Keratinocyte (primary cell): ENCODE results near the gene PRKD2. TPM values are rescaled to one million over a fixed set of nuclear protein-coding genes. Genes with fewer than 3 reads are reported as not detected.

Source experiments
- DNase-seq: peaks from one replicate; pipeline ENCODE4 v3.0.0-alpha.2; 2011; ENCODE audit warnings: low read depth, missing footprints, low spot score
- FAIRE-seq: peaks from 2 replicates; lab custom pipeline; 2011; peaks lifted over from hg19 to GRCh38; lab: Jason Lieb, UNC
- H2AFZ ChIP-seq: 2 replicates; pipeline ENCODE4 v1.6.0; 2012; ENCODE audit warnings: low read length, control low read depth, inconsistent platforms; ENCODE audit not compliant: control insufficient read depth
- H3K27ac ChIP-seq: 2 replicates; pipeline ENCODE4 v1.5.1; 2011; ENCODE audit warnings: low read length; ENCODE audit not compliant: control insufficient read depth, insufficient read depth
- H3K27me3 ChIP-seq: 3 replicates; pipeline ENCODE4 v1.6.0; 2011; ENCODE audit warnings: low read length; ENCODE audit not compliant: control insufficient read depth, insufficient read depth; ENCODE audit errors: extremely low read depth
- H3K36me3 ChIP-seq, 2 experiments: 2 replicates in 1 of 2; 3 replicates in 1 of 2; pipeline ENCODE4 v1.5.1; 2011; ENCODE audit warnings: low read length in 2 of 2, mild to moderate bottlenecking in 1 of 2; ENCODE audit not compliant: control insufficient read depth in 2 of 2, insufficient read depth in 2 of 2; ENCODE audit errors: extremely low read depth in 1 of 2
- H3K4me1 ChIP-seq: 3 replicates; pipeline ENCODE4 v1.5.1; 2011; ENCODE audit warnings: low read length; ENCODE audit not compliant: control insufficient read depth, insufficient read depth; ENCODE audit errors: extremely low read depth
- H3K4me2 ChIP-seq: 3 replicates; pipeline ENCODE4 v1.6.0; 2011; ENCODE audit warnings: low read depth, low read length; ENCODE audit not compliant: control insufficient read depth, insufficient read depth; ENCODE audit errors: extremely low read depth
- H3K4me3 ChIP-seq, 3 experiments: fragments of 200-600 bp in 1 of 3; sonication (generic) in 1 of 3; 2 replicates in 2 of 3; 3 replicates in 1 of 3; pipeline ENCODE4 v1.5.1; 2011 to 2016; ENCODE audit warnings: low read length in 3 of 3, mild to moderate bottlenecking in 3 of 3, control low read depth in 2 of 3, inconsistent platforms in 1 of 3, low read depth in 1 of 3, mixed read lengths in 1 of 3, mixed run types in 1 of 3, moderate library complexity in 1 of 3; ENCODE audit not compliant: control insufficient read depth in 2 of 3, insufficient read depth in 2 of 3; ENCODE audit errors: extremely low read depth in 1 of 3
- H3K79me2 ChIP-seq: 2 replicates; pipeline ENCODE4 v1.6.0; 2012; ENCODE audit warnings: low read length; ENCODE audit not compliant: control insufficient read depth, insufficient read depth
- H3K9ac ChIP-seq: 3 replicates; pipeline ENCODE4 v1.6.0; 2011; ENCODE audit warnings: low read length; ENCODE audit not compliant: control insufficient read depth, insufficient read depth; ENCODE audit errors: extremely low read depth
- H3K9me1 ChIP-seq: 3 replicates; pipeline ENCODE4 v1.6.0; 2011; ENCODE audit warnings: low read length; ENCODE audit not compliant: control insufficient read depth, insufficient read depth; ENCODE audit errors: extremely low read depth
- H3K9me3 ChIP-seq: 2 replicates; pipeline ENCODE4 v1.5.1; 2012; ENCODE audit warnings: low read depth, low read length; ENCODE audit not compliant: control insufficient read depth
- H4K20me1 ChIP-seq: 3 replicates; pipeline ENCODE4 v1.6.0; 2011; ENCODE audit warnings: low read length; ENCODE audit not compliant: control insufficient read depth, insufficient read depth; ENCODE audit errors: extremely low read depth
- CTCF ChIP-seq, 3 experiments: IDR thresholded peaks in 1 of 3; conservative IDR thresholded peaks in 1 of 3; optimal IDR thresholded peaks in 1 of 3; 2 replicates in 2 of 3; 3 replicates in 1 of 3; pipeline versions ENCODE3 to v1.5.1; 2011; ENCODE audit warnings: low read length in 3 of 3, mild to moderate bottlenecking in 3 of 3, moderate library complexity in 2 of 3, control low read depth in 1 of 3, inconsistent platforms in 1 of 3; ENCODE audit not compliant: insufficient read depth in 2 of 3; ENCODE audit errors: extremely low read depth in 1 of 3
- EZH2 ChIP-seq: IDR thresholded peaks from one replicate; pipeline ENCODE4 v1.6.1; 2012; ENCODE audit warnings: inconsistent platforms, mild to moderate bottlenecking, low read length, moderate library complexity
- dilution Hi-C: fragments of 300-500 bp; cut with MboI; formaldehyde crosslinking; loops from one replicate; pipeline ENCODE4 v1.7.0; 2020; ENCODE audit warnings: low sequenced_read_pairs; ENCODE audit not compliant: extremely low pct_ligation_motif_present
- polyA plus RNA-seq, 5 experiments: library from polyadenylated mRNA; depleted of rRNA in 3 of 5; stranded (reverse) in 3 of 5; stranded (forward) in 1 of 5; unstranded in 1 of 5; fragments of >200 nt; gene quantifications; 1 replicate in 1 of 5; 2 replicates in 3 of 5; 3 replicates in 1 of 5; pipeline versions ENCODE4 v1.2.1 to v1.2.3, GENCODE V29; 2011 to 2012; ENCODE audit warnings: missing spikeins in 2 of 5, low read depth in 1 of 5, low replicate concordance in 1 of 5

The PRKD2 gene
- polyA plus RNA-seq, 1 donor (not counting 4 experiments of a cell fraction or from before 2014, with no cell fraction given) = 9.9 TPM

- peaks cover 26% of the 10 kb centered on the region for H3K27me3 ChIP-seq
- H3K4me2 ChIP-seq = no peak overlapping the region
- no peaks in the 10 kb centered on the region for H4K20me1 ChIP-seq
- TF ChIP-seq EZH2 = no peak
- no peak for TF ChIP-seq CTCF (optimal IDR thresholded peaks at IDR 0.05 in 1 of 3, IDR thresholded peaks at IDR 0.05 in 1 of 3, conservative IDR thresholded peaks at IDR 0.05 in 1 of 3; ENCODE audit: extremely low read depth in 1 of 3, insufficient read depth in 2 of 3, low read length in 3 of 3)
- no peak for FAIRE-seq
- no peaks in the 10 kb centered on the region for H3K9me1 ChIP-seq
- peaks cover 9% of the 10 kb centered on the region for H3K4me1 ChIP-seq
- no peak overlapping the region for H3K27ac ChIP-seq
- H3K9ac ChIP-seq = no peak overlapping the region
- H3K4me3 ChIP-seq = no peak overlapping the region
- H3K36me3 ChIP-seq = no peaks in the 10 kb centered on the region
- dilution Hi-C loops = no loop called here
- DNase-seq = no peak
- H3K9me3 ChIP-seq = no peaks in the 10 kb centered on the region
- no peaks in the 10 kb centered on the region for H3K79me2 ChIP-seq
- no peak overlapping the region for H2AFZ ChIP-seq
These were observed 60.4 kb downstream of the PRKD2 start for GRCh38 chr19:46656541-46656940.

GRCh38 chr19:46654621-46655152, 62.2 kb downstream of the PRKD2 start:
- Histone ChIP-seq H3K79me2 (no peaks in the 10 kb centered on the region), H3K4me3 (no peak overlapping the region), H3K27me3 (peaks cover 26% of the 10 kb centered on the region), H3K4me2 (no peak overlapping the region), H2AFZ (no peak overlapping the region), H3K9ac (no peak overlapping the region), H3K27ac (no peak overlapping the region), H3K9me3 (no peaks in the 10 kb centered on the region), H3K36me3 (no peaks in the 10 kb centered on the region), H3K9me1 (no peaks in the 10 kb centered on the region), H4K20me1 (no peaks in the 10 kb centered on the region), H3K4me1 (peaks cover 1% of the 10 kb centered on the region)
- DNase-seq = no peak
- TF ChIP-seq EZH2 (no peak), CTCF (optimal IDR thresholded peaks at IDR 0.05 in 1 of 3, IDR thresholded peaks at IDR 0.05 in 1 of 3, conservative IDR thresholded peaks at IDR 0.05 in 1 of 3; ENCODE audit: extremely low read depth in 1 of 3, insufficient read depth in 2 of 3, low read length in 3 of 3) (no peak)
- no peak for FAIRE-seq
- dilution Hi-C loops = no loop called here
